Activated T-cell treated with anti-CD3 and anti-CD28 coated beads, Interleukin-2, amount 50 U/mL, for 48 hours (primary cell): Measurements from ENCODE around the gene CARD10.
"Not testable (repeated sequence)": the region's sequence is repeated elsewhere in the genome, so short reads cannot be mapped to it uniquely, and the experiment has no call there.

Source experiments
- DNase-seq, 2 experiments: peaks; one replicate each; pipeline ENCODE4 v3.0.0-alpha.2; 2020

CARD10 gene

GRCh38 chr22:37485395-37486223 is 33.6 kb downstream of the CARD10 start:
- peak; percentile 57 to 61 for DNase-seq

- peak; percentile 88 to 89 for DNase-seq
These were observed 34.5 kb downstream of the CARD10 start for GRCh38 chr22:37484480-37485394.

- DNase-seq, result no peak
These were observed 36.2 kb downstream of the CARD10 start for GRCh38 chr22:37483050-37483449.

DNA sequence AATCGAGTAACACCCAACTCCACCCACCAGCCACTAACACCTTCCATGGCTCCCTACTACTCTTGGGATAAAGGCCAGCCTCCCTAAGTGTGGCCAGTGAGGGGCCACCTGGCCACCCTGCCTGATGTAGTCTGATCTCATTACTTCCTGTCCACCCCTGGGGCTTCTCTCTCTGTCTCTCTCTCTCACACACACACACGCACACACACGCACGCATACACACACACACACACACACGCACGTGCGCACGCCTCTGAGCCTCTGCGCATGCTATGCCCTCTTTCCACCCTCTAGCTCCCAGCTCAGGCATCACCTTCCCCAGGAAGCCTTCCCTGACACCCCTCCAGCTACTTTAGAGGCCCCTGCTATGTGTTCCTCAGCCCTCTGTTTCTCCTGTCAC is 37.0 kb downstream of the CARD10 start:
- no peak for DNase-seq

- no peak for DNase-seq
These were observed 37.8 kb downstream of the CARD10 start for GRCh38 chr22:37481347-37481907.

DNA sequence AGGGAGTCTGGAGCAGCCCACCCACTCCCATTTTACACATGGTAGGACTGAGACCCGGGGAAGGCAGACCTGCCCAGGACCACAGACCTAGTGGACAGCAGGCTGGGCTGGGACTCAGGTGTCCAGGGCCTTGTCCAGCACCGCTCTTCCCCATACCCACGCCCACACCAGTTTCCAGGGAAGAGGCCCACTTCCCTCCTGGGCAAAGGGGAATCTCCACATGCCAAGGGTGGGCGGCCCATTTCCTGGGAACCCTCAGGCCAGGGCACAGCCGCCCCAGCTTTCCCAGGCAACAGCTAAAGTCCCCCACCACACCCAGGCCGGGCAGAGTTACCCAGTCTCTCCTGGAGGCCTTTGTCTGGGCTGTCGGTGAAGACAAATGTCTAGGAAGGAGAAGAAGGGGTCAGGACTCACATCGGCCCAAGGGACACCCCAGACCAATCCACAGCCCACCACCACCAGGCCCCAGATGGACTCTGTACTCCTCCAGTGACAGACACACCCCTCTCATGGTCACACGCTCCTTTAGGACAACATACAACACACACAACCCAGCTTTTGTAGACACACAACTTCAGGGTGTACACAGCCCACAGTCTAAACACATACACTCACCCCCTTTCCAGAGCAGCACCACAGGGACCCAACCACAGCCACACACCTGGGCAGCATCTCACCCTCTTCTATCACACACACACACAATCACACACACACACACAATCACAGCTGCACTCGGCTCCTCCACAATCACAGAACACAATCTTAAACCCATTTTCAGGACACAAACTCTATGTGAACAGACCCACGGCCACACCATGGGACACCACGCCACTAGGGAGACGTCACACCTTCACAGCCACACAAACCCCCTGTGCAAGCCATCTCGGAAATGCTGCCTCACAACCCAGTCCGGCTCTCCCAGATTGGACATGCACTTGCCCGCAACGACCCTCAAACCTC is 38.5 kb downstream of the CARD10 start:
- no peak for DNase-seq

GRCh38 chr22:37479196-37479595 is 40.0 kb downstream of the CARD10 start:
- DNase-seq, result no peak

DNA sequence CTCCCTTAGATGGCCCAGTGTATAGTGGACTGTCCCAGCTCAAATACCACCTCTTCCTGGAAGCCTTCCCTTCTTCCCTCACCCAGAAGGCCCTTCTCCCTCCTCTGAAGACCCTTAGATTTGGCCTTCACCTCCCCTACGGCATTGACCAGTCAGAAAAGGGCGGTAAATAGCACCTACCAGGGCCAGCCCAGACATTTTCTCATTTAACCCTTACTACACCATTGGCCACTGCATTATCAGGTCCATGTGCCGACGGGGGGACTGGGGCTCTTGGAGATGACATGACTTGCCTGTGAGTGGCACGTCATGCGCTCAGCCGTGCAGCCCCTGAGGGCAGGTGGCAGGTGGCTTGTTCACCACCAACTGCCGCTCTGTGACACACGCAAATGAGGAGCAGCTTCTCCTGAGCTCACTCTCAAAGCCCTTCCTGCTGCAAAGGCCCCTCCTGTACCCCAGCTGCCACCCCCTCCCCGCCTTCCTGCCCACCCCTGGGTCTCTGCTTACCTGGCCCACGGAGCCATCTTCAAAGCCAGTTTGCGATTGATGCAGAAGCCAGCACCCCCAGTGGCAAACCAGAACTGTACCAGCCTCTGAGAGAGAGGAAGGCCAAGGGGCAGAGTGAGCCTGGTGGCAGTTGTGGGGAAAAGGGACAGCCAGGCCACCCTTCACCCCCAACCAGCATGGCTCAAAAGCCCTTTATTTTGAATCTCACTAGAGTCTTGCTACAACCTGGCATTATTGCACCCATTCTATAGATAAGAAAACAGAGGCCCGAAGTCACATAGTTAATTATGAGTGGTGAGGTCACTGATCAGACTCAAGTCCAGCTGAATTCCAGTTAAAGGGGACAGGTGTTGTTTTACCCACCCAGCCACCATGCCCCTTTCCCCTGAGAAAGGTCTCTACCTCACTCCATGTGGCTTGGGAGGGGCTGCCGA is 42.6 kb downstream of the CARD10 start:
- no peak for DNase-seq

GRCh38 chr22:37474447-37475090 is 44.6 kb downstream of the CARD10 start:
- no peak for DNase-seq

DNA sequence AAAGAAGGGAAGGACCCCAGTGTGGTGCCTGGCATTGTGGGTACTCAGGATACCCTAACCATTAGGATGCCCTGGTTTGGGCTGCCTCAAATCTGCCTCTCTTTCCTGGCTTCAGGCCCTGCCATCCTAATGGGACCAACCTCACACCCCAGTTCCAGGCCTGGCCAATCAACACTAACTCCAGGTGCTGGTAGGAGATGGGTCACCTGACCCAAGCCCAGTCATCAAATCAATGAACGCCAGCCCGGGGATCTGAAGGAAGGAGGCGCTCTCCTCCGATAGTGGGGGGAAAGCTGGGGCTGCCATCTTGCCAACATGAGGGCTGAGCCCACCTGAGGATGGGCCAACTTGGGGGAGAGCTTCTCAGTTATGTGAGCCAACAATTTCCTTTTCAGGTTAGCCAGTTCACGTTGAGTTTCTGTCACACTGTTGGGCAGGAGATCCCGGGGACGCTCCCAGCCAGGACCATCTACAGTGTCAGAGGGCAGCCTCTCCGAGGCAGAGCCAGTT is 45.7 kb downstream of the CARD10 start:
- no peak for DNase-seq

DNA sequence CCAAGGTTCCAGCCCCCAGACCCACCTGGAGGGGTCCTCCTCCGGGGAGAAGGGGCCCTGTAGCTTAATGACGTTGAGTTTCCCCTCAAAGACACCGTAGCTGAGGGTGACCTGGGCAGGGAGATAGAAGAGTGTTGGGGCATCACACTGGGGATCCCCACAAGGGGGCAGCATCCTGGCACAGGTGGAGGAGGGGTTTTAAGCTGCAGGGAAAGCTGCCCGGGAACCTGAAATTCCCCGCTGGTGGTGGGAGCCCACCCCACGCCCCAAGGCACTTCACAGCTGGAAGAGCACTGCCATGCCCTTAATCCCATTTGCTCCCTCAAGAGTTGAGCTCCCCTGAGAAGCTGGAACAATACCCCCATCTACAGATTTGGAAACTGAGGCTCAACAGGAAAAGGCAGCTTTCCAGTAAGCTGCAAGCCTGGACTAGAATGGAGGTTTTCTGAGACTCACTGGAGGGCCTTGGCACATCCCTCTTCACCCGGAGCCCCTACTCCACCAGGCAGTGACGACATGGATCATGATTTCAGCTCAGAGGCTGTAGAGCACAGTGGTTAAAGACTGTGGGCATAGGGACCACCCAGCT is 46.7 kb downstream of the CARD10 start:
- peak in 1 of 2 experiments; percentile 51 for DNase-seq

DNA sequence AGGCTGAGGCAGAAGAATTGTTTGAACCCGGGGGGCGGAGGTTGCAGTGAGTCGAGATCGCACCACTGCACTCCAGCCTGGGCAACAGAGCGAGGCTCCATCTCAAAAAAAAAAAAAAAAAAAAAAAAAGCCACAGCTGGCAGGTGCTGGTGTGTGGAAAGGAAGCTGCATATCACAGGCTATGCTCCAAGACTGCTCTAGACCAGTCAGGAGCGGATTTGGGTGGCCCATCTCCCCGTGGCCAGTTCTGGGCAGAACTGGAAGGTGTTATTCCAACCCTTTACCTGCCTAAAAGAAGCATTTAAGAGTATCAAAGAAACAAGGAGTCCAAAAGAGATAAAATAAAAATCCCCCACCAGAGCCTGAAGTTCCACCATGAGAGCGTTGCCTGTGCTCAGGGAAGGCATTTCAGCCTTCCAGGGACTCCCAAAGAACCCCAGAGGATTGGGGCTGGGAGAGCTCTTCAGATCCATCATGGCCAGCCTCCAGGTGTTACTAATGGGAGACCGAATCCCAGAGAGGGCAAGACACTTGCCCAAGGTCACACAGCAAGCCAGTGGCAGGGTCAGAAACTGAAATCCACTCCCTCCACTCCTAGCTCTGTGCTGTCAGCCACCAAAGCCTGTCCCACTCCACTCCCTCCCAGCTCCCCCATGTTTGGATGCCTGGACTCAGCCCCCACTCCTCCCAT is 47.3 kb downstream of the CARD10 start:
- DNase-seq, result no peak

GRCh38 chr22:37470087-37470445 is 49.1 kb downstream of the CARD10 start:
- no peak for DNase-seq

DNA sequence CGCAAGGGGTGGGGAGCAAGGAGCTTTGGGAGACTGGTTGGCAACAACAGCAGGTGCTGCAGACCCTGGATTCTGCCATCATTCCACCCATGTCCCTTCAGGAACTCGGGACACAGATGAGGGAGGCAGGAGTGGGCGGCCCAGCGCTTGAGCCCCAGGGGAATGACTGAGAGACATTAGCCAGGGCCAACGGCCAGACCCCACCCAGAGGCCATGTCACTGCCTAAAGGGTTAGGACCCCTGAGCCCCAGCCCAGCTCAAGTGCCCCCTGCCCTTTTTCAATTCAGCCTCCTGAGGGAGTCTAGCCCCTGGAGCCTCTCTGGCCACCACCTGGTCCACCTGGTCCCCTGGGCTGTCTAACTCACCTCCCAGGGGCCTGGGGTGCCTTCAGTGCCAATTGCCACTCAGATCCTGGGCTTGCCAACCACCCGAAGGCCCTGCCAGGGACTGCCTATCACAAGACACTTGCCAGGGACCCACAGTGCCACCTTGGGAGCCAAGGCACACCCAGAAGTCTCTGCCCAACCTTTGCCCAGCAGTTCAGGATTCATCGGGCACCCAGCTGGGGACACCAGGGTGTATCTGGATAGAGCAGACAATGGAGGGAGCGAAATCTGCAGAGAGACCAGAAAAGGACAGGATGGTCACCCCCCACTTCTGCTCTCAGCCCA is 49.7 kb downstream of the CARD10 start:
- DNase-seq, result no peak

- not testable (repeated sequence) for DNase-seq
These were observed 51.0 kb downstream of the CARD10 start for GRCh38 chr22:37468201-37468695.

GRCh38 chr22:37467391-37467955 is 51.7 kb downstream of the CARD10 start:
- no peak for DNase-seq

DNA sequence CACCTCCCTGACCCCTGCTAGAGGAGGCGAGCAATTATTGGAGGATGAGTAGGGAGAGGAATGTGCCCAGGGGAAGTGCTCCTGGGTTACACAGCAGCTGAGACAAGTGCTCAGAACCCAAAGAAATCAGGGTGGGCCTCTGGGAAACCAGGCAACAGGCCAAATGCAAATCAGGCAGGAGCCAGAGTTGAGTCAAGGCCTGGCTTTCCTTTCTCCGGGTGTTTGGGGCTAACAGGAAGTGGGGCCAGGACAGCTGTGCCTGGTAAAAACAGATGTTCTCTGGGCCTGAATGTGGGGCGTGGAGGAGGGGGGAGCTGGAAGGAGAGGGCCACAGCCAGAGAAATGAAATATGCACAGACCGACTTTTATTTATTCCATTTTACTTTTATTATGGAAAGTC is 55.0 kb downstream of the CARD10 start:
- no peak for DNase-seq

DNA sequence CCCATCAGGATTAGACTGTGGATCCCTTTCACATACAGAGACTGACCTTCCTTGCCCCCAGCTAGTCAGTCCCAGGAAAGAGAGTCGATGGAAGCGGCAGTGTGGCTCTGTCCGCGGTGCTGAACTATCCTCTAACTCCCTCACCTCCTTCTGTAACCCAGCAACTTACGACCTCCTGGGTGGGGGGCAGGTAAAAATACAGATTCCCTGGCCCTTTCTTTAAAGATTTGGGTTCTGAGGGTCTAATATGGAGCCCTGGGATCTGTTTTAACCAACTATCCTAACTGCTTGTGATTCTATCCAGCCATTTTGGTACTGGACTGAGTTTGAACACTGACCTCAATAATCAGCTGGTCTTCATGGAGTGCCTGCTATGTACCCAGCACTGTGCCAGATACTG is 56.2 kb downstream of the CARD10 start:
- no peak for DNase-seq
